CD4-positive, alpha-beta T cell (primary cell): Measurements from ENCODE around the gene FOSL2. TPM values are rescaled to one million over a fixed set of nuclear protein-coding genes. Genes with fewer than 3 reads are reported as not detected.

Experiments used
- ATAC-seq: fragments of 200-7000 bp; cut with Tn5 transposase; one replicate; pipeline ENCODE4 v1.10.0; 2022; ENCODE audit warnings: mild to moderate bottlenecking; ENCODE audit not compliant: poor library complexity
- CTCF ChIA-PET: fragments of 350-600 bp; sonication (Branson Sonifier 250); formaldehyde crosslinking; loops from one replicate; lab custom pipeline; 2021; ENCODE audit warnings: antibody characterized with exemption, inconsistent platforms; lab: Charles Lee
- POLR2A ChIA-PET: fragments of 350-600 bp; sonication (Branson Sonifier 250); formaldehyde crosslinking; loops from one replicate; lab custom pipeline; 2021; ENCODE audit warnings: antibody characterized with exemption, inconsistent platforms; lab: Charles Lee
- DNase-seq, 14 experiments: peaks; one replicate each; pipeline ENCODE4 v3.0.0-alpha.2; 2013 to 2020; ENCODE audit warnings: mixed read lengths in 2 of 14
- H3K27ac ChIP-seq, 2 donors: one replicate each; pipeline versions ENCODE4 v1.5.1 to v1.7.0; 2013; ENCODE audit warnings: low read length in 2 of 2, low read depth in 1 of 2, mild to moderate bottlenecking in 1 of 2
- H3K27me3 ChIP-seq, 2 experiments: 1 replicate in 1 of 2; 2 replicates in 1 of 2; pipeline versions ENCODE4 v1.6.1 to v1.7.0; 2013; ENCODE audit warnings: low read length in 2 of 2, control low read depth in 1 of 2, mild to moderate bottlenecking in 1 of 2, moderate library complexity in 1 of 2; ENCODE audit not compliant: insufficient read depth in 2 of 2, control insufficient read depth in 1 of 2
- H3K36me3 ChIP-seq: one replicate; pipeline ENCODE4 v1.6.1; 2013; ENCODE audit warnings: low read length, control low read depth; ENCODE audit not compliant: insufficient read depth
- H3K4me1 ChIP-seq: one replicate; pipeline ENCODE4 v1.6.1; 2013; ENCODE audit warnings: low read length, control low read depth; ENCODE audit not compliant: insufficient read depth
- H3K4me3 ChIP-seq: one replicate; pipeline ENCODE4 v1.5.1; 2013; ENCODE audit warnings: mild to moderate bottlenecking, low read length, moderate library complexity
- H3K9me3 ChIP-seq, 2 experiments: 1 replicate in 1 of 2; 2 replicates in 1 of 2; pipeline versions ENCODE4 v1.6.1 to v1.7.0; 2013; ENCODE audit warnings: low read length in 2 of 2, mild to moderate bottlenecking in 2 of 2, control low read depth in 1 of 2, moderate library complexity in 1 of 2; ENCODE audit not compliant: control insufficient read depth in 1 of 2, insufficient read depth in 1 of 2
- H3K27ac Mint-ChIP-seq: one replicate; pipeline ENCODE4 v1.8.0; 2020; ENCODE audit warnings: mixed read lengths
- H3K27me3 Mint-ChIP-seq: one replicate; pipeline ENCODE4 v1.8.0; 2021; ENCODE audit warnings: mixed read lengths
- H3K36me3 Mint-ChIP-seq: one replicate; pipeline ENCODE4 v1.8.0; 2021; ENCODE audit warnings: low read depth, mixed read lengths
- H3K4me1 Mint-ChIP-seq: one replicate; pipeline ENCODE4 v1.8.0; 2021; ENCODE audit warnings: low read depth, mixed read lengths
- H3K4me3 Mint-ChIP-seq: one replicate; pipeline ENCODE4 v1.8.0; 2020; ENCODE audit warnings: mild to moderate bottlenecking, mixed read lengths
- H3K9me3 Mint-ChIP-seq: one replicate; pipeline ENCODE4 v1.8.0; 2020; ENCODE audit warnings: mixed read lengths
- CTCF ChIP-seq: fragments of 200-600 bp; IDR thresholded peaks from one replicate; pipeline ENCODE4 v1.8.0; 2022; ENCODE audit warnings: antibody characterized with exemption, mild to moderate bottlenecking
- intact Hi-C, 2 experiments: fragments of 100-400 bp; cut with DNase I in 1 of 2; cut with micrococcal nuclease in 1 of 2; formaldehyde crosslinking; loops; one replicate each; pipeline versions ENCODE4 v1.15.1 to v1.9.0; 2023 to 2025; cut with DNase I, micrococcal nuclease
- total RNA-seq, 174 experiments: library from RNA in 2 of 174; stranded (reverse) in 2 of 174; gene quantifications; one replicate each; pipeline ENCODE4 v1.2.3 and lab custom pipeline; 2021 to 2026

Gene FOSL2
- total RNA-seq, 2 experiments from 2014 or later, result 152 to 155 TPM

- H3K4me1 ChIP-seq, result peaks cover 4% of the 10 kb centered on the region
- no peak overlapping the region for H3K27ac ChIP-seq
- Mint-ChIP-seq H3K4me1 (no peaks in the 10 kb centered on the region), H3K36me3 (no peaks in the 10 kb centered on the region), H3K27me3 (no peaks in the 10 kb centered on the region), H3K27ac (no peak overlapping the region), H3K9me3 (no peaks in the 10 kb centered on the region), H3K4me3 (no peak overlapping the region)
- ChIA-PET POLR2A (no interaction called here), CTCF (no interaction called here)
- DNase-seq (no peak), ATAC-seq (no peak)
- H3K27me3 ChIP-seq, result no peaks in the 10 kb centered on the region
- TF ChIP-seq CTCF, result no peak
- H3K36me3 ChIP-seq, result no peaks in the 10 kb centered on the region
- intact Hi-C loops, result loop anchor here in 1 of 2 experiments (5.0 kb wide), 1 partner anchor 40 kb away; no protein-coding TSS in a partner anchor
- H3K4me3 ChIP-seq, result no peak overlapping the region
- no peaks in the 10 kb centered on the region for H3K9me3 ChIP-seq
Observed at GRCh38 chr2:28447086-28447485, 54.4 kb downstream of the FOSL2 start.

- Histone ChIP-seq H3K9me3 (no peaks in the 10 kb centered on the region), H3K27ac (no peak overlapping the region), H3K4me3 (no peak overlapping the region), H3K4me1 (peaks cover 11% of the 10 kb centered on the region), H3K36me3 (no peaks in the 10 kb centered on the region), H3K27me3 (no peaks in the 10 kb centered on the region)
- ChIA-PET CTCF (no interaction called here), POLR2A (no interaction called here)
- ATAC-seq, result no peak
- Mint-ChIP-seq H3K4me3 (no peak overlapping the region), H3K27me3 (no peaks in the 10 kb centered on the region), H3K4me1 (no peaks in the 10 kb centered on the region), H3K36me3 (no peaks in the 10 kb centered on the region), H3K27ac (no peak overlapping the region), H3K9me3 (no peaks in the 10 kb centered on the region)
- intact Hi-C loops, result loop anchor here in 1 of 2 experiments (5.0 kb wide), 1 partner anchor 41 kb away; no protein-coding TSS in a partner anchor
- peak in 3 of 14 experiments; percentile 21 to 59 (median 45) for DNase-seq
- TF ChIP-seq CTCF, result no peak
Observed at GRCh38 chr2:28447943-28448792, 55.5 kb downstream of the FOSL2 start.

- Mint-ChIP-seq H3K4me3 (no peak overlapping the region), H3K9me3 (no peaks in the 10 kb centered on the region), H3K36me3 (no peaks in the 10 kb centered on the region), H3K27me3 (no peaks in the 10 kb centered on the region), H3K27ac (no peak overlapping the region), H3K4me1 (no peaks in the 10 kb centered on the region)
- ChIA-PET CTCF (no interaction called here), POLR2A (no interaction called here)
- Histone ChIP-seq H3K27ac (no peak overlapping the region), H3K4me3 (no peak overlapping the region), H3K36me3 (no peaks in the 10 kb centered on the region), H3K27me3 (no peaks in the 10 kb centered on the region), H3K9me3 (no peaks in the 10 kb centered on the region), H3K4me1 (peaks cover 11% of the 10 kb centered on the region)
- no peak for DNase-seq
- TF ChIP-seq CTCF, result no peak
- ATAC-seq, result no peak
- intact Hi-C loops, result loop anchor here in 1 of 2 experiments (5.0 kb wide), 1 partner anchor 41 kb away; no protein-coding TSS in a partner anchor
Observed at GRCh38 chr2:28448793-28449100, 56.1 kb downstream of the FOSL2 start.
